H1 (cell line): ENCODE results near the gene CMIP. TPM values are rescaled to one million over a fixed set of nuclear protein-coding genes. Genes with fewer than 3 reads are reported as not detected.

Source experiments
- CTCF ChIA-PET: fragments of 300-600 bp; sonication (Branson Sonifier 250); formaldehyde crosslinking; loops from one replicate; lab custom pipeline; 2021; ENCODE audit not compliant: partially characterized antibody; lab: Charles Lee
- POLR2A ChIA-PET: fragments of 300-600 bp; sonication (Branson Sonifier 250); formaldehyde crosslinking; loops from one replicate; lab custom pipeline; 2021; ENCODE audit warnings: inconsistent platforms; ENCODE audit not compliant: partially characterized antibody; lab: Charles Lee
- DNase-seq, 2 experiments: peaks; one replicate each; pipeline versions ENCODE4 v3.0.0 to v3.0.0-alpha.2; 2010 to 2022; ENCODE audit warnings: low spot score in 2 of 2, low read depth in 1 of 2, mixed read lengths in 1 of 2
- FAIRE-seq: peaks from 2 replicates; lab custom pipeline; 2011; peaks lifted over from hg19 to GRCh38; lab: Jason Lieb, UNC
- H2AFZ ChIP-seq: 2 replicates; pipeline ENCODE4 v1.8.1; 2012; ENCODE audit warnings: low read length, inconsistent platforms
- H2AK5ac ChIP-seq: 2 replicates; pipeline ENCODE4 v1.6.1; 2013; ENCODE audit warnings: low read depth, low read length
- H2BK120ac ChIP-seq: replicated peaks from 2 replicates; pipeline ENCODE3; 2013; ENCODE audit warnings: low read depth, low read length, inconsistent platforms
- H2BK12ac ChIP-seq: 2 replicates; pipeline ENCODE4 v1.6.1; 2013; ENCODE audit warnings: low read depth, low read length
- H2BK15ac ChIP-seq: 2 replicates; pipeline ENCODE4 v1.6.1; 2013; ENCODE audit warnings: low read length
- H2BK20ac ChIP-seq: 2 replicates; pipeline ENCODE4 v1.6.1; 2013; ENCODE audit warnings: low read length
- H2BK5ac ChIP-seq: 2 replicates; pipeline ENCODE4 v1.6.1; 2013; ENCODE audit warnings: low read depth, low read length
- H3K14ac ChIP-seq: 2 replicates; pipeline ENCODE4 v1.6.1; 2013; ENCODE audit warnings: inconsistent platforms; ENCODE audit not compliant: insufficient read length
- H3K18ac ChIP-seq: 2 replicates; pipeline ENCODE4 v1.6.1; 2013; ENCODE audit warnings: low read length; ENCODE audit errors: extremely low read depth
- H3K23ac ChIP-seq: 2 replicates; pipeline ENCODE4 v1.6.1; 2013; ENCODE audit warnings: inconsistent platforms; ENCODE audit not compliant: insufficient read length
- H3K23me2 ChIP-seq: 2 replicates; pipeline ENCODE4 v1.6.1; 2013; ENCODE audit warnings: low read depth, low read length
- H3K27ac ChIP-seq: 2 replicates; pipeline ENCODE4 v1.6.1; 2011; ENCODE audit warnings: low read depth, low read length, inconsistent platforms
- H3K27me3 ChIP-seq, 4 experiments: replicated peaks in 1 of 4; 1 replicate in 1 of 4; 2 replicates in 3 of 4; pipeline versions ENCODE4 v1.6.1 to v1.8.1; 2011 to 2013; ENCODE audit warnings: low read length in 3 of 4, mild to moderate bottlenecking in 3 of 4, inconsistent platforms in 2 of 4, mixed read lengths in 2 of 4, moderate library complexity in 1 of 4; ENCODE audit not compliant: control insufficient read depth in 3 of 4, insufficient read depth in 3 of 4; ENCODE audit errors: extremely low read depth in 1 of 4
- H3K36me3 ChIP-seq, 4 experiments: 2 replicates each; pipeline versions ENCODE4 v1.6.1 to v1.8.1; 2011 to 2013; ENCODE audit warnings: mild to moderate bottlenecking in 4 of 4, low read length in 3 of 4, moderate library complexity in 2 of 4, control low read depth in 1 of 4, inconsistent platforms in 1 of 4; ENCODE audit not compliant: insufficient read depth in 4 of 4, control insufficient read depth in 2 of 4
- H3K4ac ChIP-seq: replicated peaks from 2 replicates; pipeline ENCODE3; 2013; ENCODE audit warnings: low read length, low read depth, mixed read lengths, inconsistent platforms; ENCODE audit not compliant: insufficient read length
- H3K4me1 ChIP-seq, 4 experiments: replicated peaks in 1 of 4; 1 replicate in 1 of 4; 2 replicates in 3 of 4; pipeline versions ENCODE4 v1.6.1 to v1.8.1; 2011 to 2013; ENCODE audit warnings: low read length in 3 of 4, inconsistent platforms in 2 of 4, mixed read lengths in 1 of 4; ENCODE audit not compliant: insufficient read depth in 4 of 4, control insufficient read depth in 3 of 4
- H3K4me2 ChIP-seq, 2 experiments: 2 replicates each; pipeline versions ENCODE4 v1.6.1 to v1.8.1; 2011 to 2013; ENCODE audit warnings: low read depth in 2 of 2, low read length in 2 of 2, control low read depth in 1 of 2, inconsistent platforms in 1 of 2, mild to moderate bottlenecking in 1 of 2; ENCODE audit not compliant: insufficient read depth in 1 of 2
- H3K4me3 ChIP-seq, 4 experiments: fragments of 200-600, 300-600 bp in 1 of 4; sonication (generic), shearing (Covaris generic), sonication (Bioruptor Twin) in 1 of 4; 2 replicates each; pipeline versions ENCODE4 v1.5.1 to v1.8.1; 2011 to 2016; ENCODE audit warnings: low read length in 4 of 4, low read depth in 3 of 4, control low read depth in 2 of 4, inconsistent platforms in 2 of 4, mild to moderate bottlenecking in 2 of 4, mixed read lengths in 1 of 4, moderate library complexity in 1 of 4; ENCODE audit not compliant: insufficient read depth in 2 of 4; ENCODE audit errors: extremely low read depth in 1 of 4
- H3K56ac ChIP-seq: replicated peaks from 2 replicates; pipeline ENCODE3; 2013; ENCODE audit warnings: low read depth, mild to moderate bottlenecking, mixed read lengths, low read length, inconsistent platforms; ENCODE audit not compliant: insufficient read length
- H3K79me1 ChIP-seq: 2 replicates; pipeline ENCODE4 v1.6.1; 2013; ENCODE audit warnings: low read depth, low read length, control low read depth
- H3K79me2 ChIP-seq, 2 experiments: 2 replicates each; pipeline versions ENCODE4 v1.6.1 to v1.8.1; 2012 to 2013; ENCODE audit warnings: low read length in 2 of 2, mild to moderate bottlenecking in 2 of 2, inconsistent platforms in 1 of 2; ENCODE audit not compliant: insufficient read depth in 2 of 2, control insufficient read depth in 1 of 2
- H3K9ac ChIP-seq, 4 experiments: replicated peaks in 1 of 4; 1 replicate in 1 of 4; 2 replicates in 3 of 4; pipeline versions ENCODE4 v1.6.1 to v1.8.1; 2011 to 2013; ENCODE audit warnings: low read depth in 3 of 4, low read length in 3 of 4, control low read depth in 2 of 4, mild to moderate bottlenecking in 2 of 4, moderate library complexity in 2 of 4, inconsistent platforms in 1 of 4; ENCODE audit errors: extremely low read depth in 1 of 4
- H3K9me3 ChIP-seq, 2 experiments: 2 replicates each; pipeline versions ENCODE4 v1.6.1 to v1.8.1; 2012 to 2013; ENCODE audit warnings: mild to moderate bottlenecking in 2 of 2, moderate library complexity in 2 of 2, control low read depth in 1 of 2, inconsistent platforms in 1 of 2, low read depth in 1 of 2, low read length in 1 of 2, mixed read lengths in 1 of 2; ENCODE audit not compliant: insufficient read depth in 2 of 2
- H4K20me1 ChIP-seq, 2 experiments: replicated peaks in 1 of 2; 2 replicates each; pipeline versions ENCODE3 to v1.8.1; 2011 to 2013; ENCODE audit warnings: inconsistent platforms in 2 of 2, low read length in 2 of 2, mild to moderate bottlenecking in 1 of 2; ENCODE audit not compliant: insufficient read depth in 2 of 2, control insufficient read depth in 1 of 2
- H4K5ac ChIP-seq: 2 replicates; pipeline ENCODE4 v1.6.1; 2013; ENCODE audit warnings: low read length, low read depth, mixed read lengths, inconsistent platforms; ENCODE audit not compliant: insufficient read length
- H4K8ac ChIP-seq: 2 replicates; pipeline ENCODE4 v1.8.0; 2013; ENCODE audit warnings: mild to moderate bottlenecking, moderate library complexity, low read length, inconsistent platforms; ENCODE audit not compliant: insufficient read depth; ENCODE audit errors: extremely low read depth
- H4K91ac ChIP-seq: replicated peaks from 2 replicates; pipeline ENCODE3; 2013; ENCODE audit warnings: low read length, mixed read lengths, inconsistent platforms; ENCODE audit not compliant: insufficient read length
- EP300 ChIP-seq, 2 experiments: IDR thresholded peaks; 1 replicate in 1 of 2; 2 replicates in 1 of 2; pipeline ENCODE4 v1.6.1; 2011 to 2012; ENCODE audit warnings: low read depth in 2 of 2, low read length in 2 of 2, mild to moderate bottlenecking in 2 of 2, borderline replicate concordance in 1 of 2, inconsistent platforms in 1 of 2, moderate library complexity in 1 of 2
- MAX ChIP-seq: IDR thresholded peaks from 2 replicates; pipeline ENCODE4 v1.6.1; 2012; ENCODE audit warnings: inconsistent platforms
- WGBS, 2 experiments: shearing (Covaris generic) in 1 of 2; methylation state at CpG; one replicate each; pipeline versions ENCODE4 v1.1.6 to v1.1.7; 2013 to 2015; ENCODE audit warnings: low lambda C conversion rate in 2 of 2, mixed read lengths in 2 of 2, inconsistent platforms in 1 of 2, low coverage in 1 of 2, missing lambda C conversion rate in 1 of 2; ENCODE audit not compliant: insufficient replicate concordance in 2 of 2, insufficient coverage in 1 of 2, insufficient read length in 1 of 2; ENCODE audit errors: extremely low coverage in 1 of 2, missing lambda C conversion rate in 1 of 2; 5-methylcytosine and 5-hydroxymethylcytosine counted together
- polyA plus RNA-seq, 7 experiments: library from polyadenylated mRNA; depleted of rRNA in 3 of 7; stranded (reverse) in 5 of 7; unstranded in 2 of 7; fragments of >200 nt in 5 of 7; fragments of 200-250 nt in 2 of 7; gene quantifications; 1 replicate in 5 of 7; 2 replicates in 1 of 7; 4 replicates in 1 of 7; pipeline versions ENCODE4 v1.2.1 to v1.2.3, GENCODE V29; 2011 to 2013; ENCODE audit warnings: missing spikeins in 2 of 7, mixed read lengths in 2 of 7
- total RNA-seq: library from RNA; stranded (reverse); fragmentation: NEBNext Ultra II Directional; extraction: Animal tissue kit (Norgen Biotek cat#: 25700); gene quantifications from 2 replicates; pipeline ENCODE4 v1.2.1, GENCODE V29; 2021

Gene CMIP
- total and polyA plus RNA-seq, 2 of the 8 experiments (the other 6 are each of a cell fraction or from before 2014, with no cell fraction given), result 7.9 to 53.2 TPM

- H4K8ac ChIP-seq, result no peak overlapping the region; the same call in 1 of the 2 replicates
- ChIA-PET POLR2A (interaction anchor here (1.0 to 1.4 kb wide), 2 partner anchors 8 to 12 kb away, joined by 3 read pairs; no protein-coding TSS in a partner anchor), CTCF (interaction anchor here (1.0 kb wide), 1 partner anchor 108 kb away, joined by 3 read pairs; no protein-coding TSS in a partner anchor)
- no peak overlapping the region for H4K5ac ChIP-seq
- no peak overlapping the region for H3K9ac ChIP-seq
- H2BK5ac ChIP-seq, result 0 out of 2 replicates have a peak overlapping the region, but pooled peaks have one; percentile 8
- no peaks in the 10 kb centered on the region for H3K23me2 ChIP-seq
- no peak for FAIRE-seq
- H3K36me3 ChIP-seq, result no peaks in the 10 kb centered on the region
- peaks cover 4 to 11% of the 10 kb centered on the region in 2 experiments for H4K20me1 ChIP-seq
- H3K4me2 ChIP-seq, result no peak overlapping the region
- peaks cover 12% of the 10 kb centered on the region for H3K79me1 ChIP-seq
- TF ChIP-seq EP300 (IDR thresholded peaks at IDR 0.05; ENCODE audit: borderline replicate concordance in 1 of 2, low read depth in 2 of 2, low read length in 2 of 2), result no peak
- 0 out of 2 replicates have a peak, but pooled peaks have one; percentile 17 for TF ChIP-seq MAX
- no peak overlapping the region for H3K56ac ChIP-seq
- WGBS, 2 experiments, result 84% methylated on average over 13 of the region's 13 CpGs; no CpG with 5 or more reads in 1 of the 2 experiments
- H2AK5ac ChIP-seq, result no peak overlapping the region
- H3K4me3 ChIP-seq, result no peak overlapping the region
- H3K23ac ChIP-seq, result no peak overlapping the region
- H3K18ac ChIP-seq, result no peak overlapping the region
- H4K91ac ChIP-seq, result no peak overlapping the region
- no peak overlapping the region for H2BK12ac ChIP-seq
- H2BK120ac ChIP-seq, result no peak overlapping the region
- peaks cover 0 to 8% (median under 1%) of the 10 kb centered on the region in 4 experiments; a peak in 2 of 7 replicates for H3K4me1 ChIP-seq
- H3K4ac ChIP-seq, result no peak overlapping the region
- H2BK20ac ChIP-seq, result no peak overlapping the region
- no peak overlapping the region for H2BK15ac ChIP-seq
- DNase-seq, result no peak
- H3K27ac ChIP-seq, result no peak overlapping the region; the same call in 1 of the 2 replicates
- peaks cover 0 to 83% of the 10 kb centered on the region in 2 experiments; a peak in 2 of 4 replicates for H3K79me2 ChIP-seq
- no peaks in the 10 kb centered on the region for H3K9me3 ChIP-seq
- no peak overlapping the region for H2AFZ ChIP-seq
- no peak overlapping the region for H3K14ac ChIP-seq
- no peaks in the 10 kb centered on the region for H3K27me3 ChIP-seq
Observed at GRCh38 chr16:81505011-81505661, 60.5 kb downstream of the CMIP start.
